ENCODE measurements around the gene CAVIN1. TPM values are rescaled to one million over a fixed set of nuclear protein-coding genes. Genes with fewer than 3 reads are reported as not detected.
A peak's percentile ranks its signal among the peaks of the same experiment; 100 is the strongest.
"Not testable (repeated sequence)": the region's sequence is repeated elsewhere in the genome, so short reads cannot be mapped to it uniquely, and the experiment has no call there.

CAVIN1 gene
- total RNA-seq, 1 experiment from 2014 or later, result 135 TPM

DNA sequence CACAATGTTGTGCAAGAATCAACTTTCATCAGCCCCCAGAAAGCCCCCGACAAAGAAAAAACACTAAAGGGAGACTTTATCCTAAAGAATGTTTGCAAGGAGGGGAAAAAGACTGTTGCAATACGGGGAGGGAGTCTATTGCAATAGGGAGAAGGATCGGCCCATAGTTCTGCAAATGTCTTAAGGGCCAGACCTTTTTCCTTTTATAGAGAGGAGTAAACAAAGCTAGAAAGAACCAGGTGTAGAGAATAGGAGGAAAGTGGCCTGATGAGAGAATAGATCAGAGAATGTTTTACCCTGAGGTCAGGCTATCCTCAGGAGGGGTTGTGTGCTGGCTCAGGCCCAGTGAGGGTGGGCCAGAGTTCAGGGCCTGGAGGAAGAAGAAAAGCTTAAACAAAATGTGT, 8.7 kb upstream of the CAVIN1 start:
- no peak for DNase-seq (ENCODE audit: low read depth)

DNA sequence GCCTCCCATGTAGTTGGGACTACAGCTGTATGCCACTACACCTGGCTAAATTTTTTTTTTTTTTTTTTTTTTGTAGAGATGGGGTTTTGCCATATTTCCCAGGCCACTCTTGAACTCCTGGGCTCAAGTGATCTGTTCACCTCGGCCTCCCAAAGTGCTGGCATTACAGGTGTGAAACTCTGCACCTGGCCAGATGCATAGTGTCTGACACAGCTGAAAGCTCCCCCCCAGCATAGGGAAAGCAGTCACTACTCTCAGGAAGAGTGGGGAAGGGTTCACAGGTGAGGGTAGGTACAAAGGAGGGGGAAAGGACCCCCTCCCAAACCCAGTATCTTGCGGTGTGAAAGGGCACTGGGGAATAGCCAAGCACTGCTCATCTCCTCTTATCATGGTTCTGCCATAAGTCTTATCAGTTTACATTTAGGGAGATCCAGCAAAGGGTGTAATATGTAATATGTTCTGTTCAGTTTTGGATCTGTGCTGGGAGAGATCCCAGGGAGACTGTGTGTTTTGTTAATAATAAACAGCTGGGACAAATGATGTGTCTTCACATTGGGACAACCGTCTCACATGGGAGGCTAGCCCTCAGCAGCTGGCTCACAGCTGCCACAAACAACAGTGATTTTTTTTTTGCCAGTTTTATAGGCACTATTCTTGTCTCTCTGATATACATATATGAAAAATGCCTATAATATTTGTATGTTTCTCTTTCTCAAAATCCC, 6.8 kb upstream of the CAVIN1 start:
- no peak for DNase-seq (ENCODE audit: low read depth)

- DNase-seq (ENCODE audit: low read depth), result peak; percentile 95
Measured at GRCh38 chr17:42428141-42428944, 5.3 kb upstream of the CAVIN1 start.

GRCh38 chr17:42424991-42425610, 2.0 kb upstream of the CAVIN1 start:
- peak; percentile 78 for DNase-seq (ENCODE audit: low read depth)

- no peak for DNase-seq (ENCODE audit: low read depth)
Measured at GRCh38 chr17:42423766-42424165, 710 bp upstream of the CAVIN1 start.

- no peak for DNase-seq (ENCODE audit: low read depth)
Measured at GRCh38 chr17:42422412-42422957, 571 bp downstream of the CAVIN1 start.

DNA sequence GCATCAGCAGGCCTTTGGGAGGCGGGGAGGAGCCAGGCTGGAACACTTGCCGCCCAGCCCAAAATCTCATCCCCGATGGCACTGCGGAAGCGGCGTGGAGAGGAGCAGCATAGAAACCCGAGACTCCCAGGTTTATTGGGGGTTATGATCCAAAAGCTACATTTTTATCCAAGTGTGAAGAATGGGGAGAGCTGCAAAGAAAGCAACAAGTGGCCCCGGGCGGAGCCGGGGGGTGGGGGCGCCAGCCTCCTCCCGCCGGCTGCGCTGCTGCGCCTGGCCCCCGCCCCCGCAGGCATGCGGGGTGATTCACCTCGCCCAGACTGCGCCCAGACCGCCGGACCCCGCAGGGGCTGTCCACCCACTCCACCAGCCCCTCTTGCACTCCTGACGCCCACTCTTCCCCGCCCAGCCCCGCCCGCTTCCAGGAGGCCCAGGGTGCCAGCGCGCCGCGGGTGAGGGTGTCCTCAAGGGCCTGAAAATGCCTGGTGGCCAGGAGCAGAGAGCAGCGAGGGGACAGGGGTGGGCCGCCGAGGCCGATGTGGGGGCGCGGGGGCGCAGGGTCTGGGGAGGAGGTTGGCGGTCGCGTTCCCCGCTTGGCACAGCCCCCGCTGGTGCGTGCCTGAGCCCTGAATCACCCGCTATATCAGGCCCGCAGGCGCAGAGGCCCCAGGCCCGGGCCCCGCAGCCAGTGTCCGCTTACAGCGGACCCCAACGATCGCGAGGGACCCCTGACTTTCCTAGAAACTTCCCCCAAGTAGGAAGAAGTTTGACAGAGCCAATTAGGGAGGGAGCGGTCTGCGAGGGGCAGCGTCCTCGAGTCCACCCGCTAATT, 1.3 kb downstream of the CAVIN1 start:
- DNase-seq (ENCODE audit: low read depth), result peak; percentile 84

- no peak for DNase-seq (ENCODE audit: low read depth)
Measured at GRCh38 chr17:42421136-42421506, 1.9 kb downstream of the CAVIN1 start.

- DNase-seq (ENCODE audit: low read depth), result not testable (repeated sequence)
Measured at GRCh38 chr17:42417981-42418380, 5.1 kb downstream of the CAVIN1 start.

DNA sequence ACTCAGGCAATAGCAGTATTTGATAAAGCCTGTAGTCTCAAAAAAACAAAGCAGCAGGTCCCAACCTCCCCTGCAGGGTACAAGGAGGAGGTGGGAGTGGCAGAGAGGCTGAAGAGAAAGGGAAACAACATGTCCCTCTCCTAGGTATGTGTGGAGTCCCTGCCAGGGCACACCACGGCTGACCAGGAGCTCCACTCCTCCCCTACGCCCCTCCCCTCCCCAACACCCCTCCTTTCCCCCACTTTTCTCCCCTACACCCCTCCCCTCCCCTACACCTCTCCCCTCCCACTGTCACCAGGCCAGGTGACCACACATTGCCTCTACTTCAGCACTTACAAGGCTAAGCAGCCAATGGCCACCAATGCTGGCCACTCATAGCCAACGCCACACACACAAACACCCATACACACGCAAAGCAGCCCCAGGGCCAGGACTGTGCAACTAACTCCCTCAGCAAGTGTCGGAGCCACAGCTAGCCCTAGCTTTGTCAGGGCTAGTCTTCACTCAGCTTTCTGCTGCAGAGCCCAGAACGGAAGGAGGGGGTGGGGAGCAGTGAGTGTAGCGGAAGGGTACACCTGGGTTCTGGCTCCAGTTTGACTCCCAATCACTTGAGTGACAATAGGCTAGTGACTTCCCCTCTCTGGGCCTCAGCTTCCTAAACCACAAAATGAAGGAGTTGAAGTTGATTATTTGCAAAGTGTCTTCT, 8.2 kb downstream of the CAVIN1 start:
- DNase-seq (ENCODE audit: low read depth), result no peak

DNA sequence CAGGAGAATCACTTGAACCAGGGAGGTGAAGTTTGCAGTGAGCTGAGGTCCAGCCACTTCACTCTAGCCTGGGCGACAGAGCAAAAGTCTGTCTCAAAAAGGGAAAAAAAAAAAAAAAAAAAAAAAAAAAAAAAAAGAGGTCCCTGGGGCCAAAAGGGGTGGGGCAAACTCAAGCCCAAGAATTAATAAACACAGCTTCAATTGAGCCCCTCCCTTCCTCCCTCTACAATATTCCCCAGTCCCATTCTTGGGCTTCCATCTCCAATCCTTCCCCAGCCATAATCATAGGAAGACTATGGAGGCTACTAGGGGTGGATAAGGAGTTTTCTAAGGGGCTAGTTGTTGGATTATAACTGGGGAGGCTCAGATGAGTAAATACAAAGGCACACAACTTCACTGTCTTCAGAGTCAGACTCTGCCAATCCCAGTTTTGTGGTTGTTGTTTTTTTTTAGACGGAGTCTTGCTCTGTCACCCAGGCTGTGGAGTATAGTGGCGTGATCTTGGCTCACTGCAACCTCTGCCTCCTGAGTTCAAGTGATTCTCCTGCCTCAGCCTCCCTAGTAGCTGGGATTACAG, 9.5 kb downstream of the CAVIN1 start:
- DNase-seq (ENCODE audit: low read depth), result no peak

DNA sequence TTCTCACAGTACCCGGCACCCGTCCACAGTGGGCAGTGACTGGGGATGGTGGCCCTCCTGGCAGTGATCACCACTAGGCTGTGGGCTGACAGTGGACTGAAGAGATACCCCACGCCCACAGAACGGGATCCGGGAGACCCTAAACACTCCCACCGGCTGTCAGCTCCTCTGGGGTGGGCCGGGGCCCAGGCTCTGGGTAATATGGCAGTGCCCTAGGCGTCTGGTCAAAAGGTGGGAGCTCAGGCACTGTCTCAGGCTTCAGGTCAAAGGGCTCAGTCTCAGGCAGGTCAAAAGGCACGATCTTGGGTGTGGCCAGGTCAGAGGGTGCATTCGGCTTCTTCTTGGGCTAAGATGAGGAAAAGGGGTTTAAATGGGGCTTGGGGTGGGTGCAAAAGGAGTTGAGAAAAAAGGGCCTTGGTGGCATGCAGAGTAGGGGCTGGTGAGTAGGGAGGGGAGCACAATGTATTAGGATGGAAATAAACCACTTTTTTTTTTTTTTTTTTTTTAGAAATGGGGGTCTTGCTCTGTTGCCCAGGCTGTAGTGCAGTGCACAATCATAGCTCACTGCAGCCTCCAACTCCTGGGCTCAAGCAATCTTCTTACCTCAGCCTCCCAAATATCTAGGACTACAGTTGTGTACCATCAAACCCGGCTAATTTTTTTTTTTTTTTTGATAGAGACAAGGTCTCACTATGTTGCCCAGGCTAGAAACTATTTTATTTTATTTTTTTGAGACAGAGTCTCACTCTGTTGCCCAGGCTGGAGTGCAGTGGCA, 11.0 kb downstream of the CAVIN1 start:
- DNase-seq (ENCODE audit: low read depth), result no peak

DNA sequence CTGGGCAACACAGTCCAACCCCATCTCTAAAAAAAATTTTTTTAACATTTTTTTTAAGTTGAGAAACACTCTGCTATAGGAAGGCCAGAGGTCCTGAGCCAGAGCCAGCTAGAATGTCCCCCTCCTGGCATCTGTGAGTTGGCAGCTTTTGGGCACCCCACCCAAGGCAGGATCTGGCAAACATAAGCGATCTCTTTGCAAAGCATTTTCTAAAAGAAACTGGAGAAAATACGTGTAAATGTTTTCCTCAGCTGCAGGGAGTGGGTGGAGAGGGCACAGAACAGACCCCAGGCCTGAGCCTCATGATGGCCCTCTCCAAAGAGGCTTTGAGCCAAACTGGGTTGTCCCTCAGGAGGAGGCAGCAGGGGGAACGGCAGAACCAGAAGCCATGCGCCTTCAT, 11.7 kb downstream of the CAVIN1 start:
- no peak for DNase-seq (ENCODE audit: low read depth)

DNA sequence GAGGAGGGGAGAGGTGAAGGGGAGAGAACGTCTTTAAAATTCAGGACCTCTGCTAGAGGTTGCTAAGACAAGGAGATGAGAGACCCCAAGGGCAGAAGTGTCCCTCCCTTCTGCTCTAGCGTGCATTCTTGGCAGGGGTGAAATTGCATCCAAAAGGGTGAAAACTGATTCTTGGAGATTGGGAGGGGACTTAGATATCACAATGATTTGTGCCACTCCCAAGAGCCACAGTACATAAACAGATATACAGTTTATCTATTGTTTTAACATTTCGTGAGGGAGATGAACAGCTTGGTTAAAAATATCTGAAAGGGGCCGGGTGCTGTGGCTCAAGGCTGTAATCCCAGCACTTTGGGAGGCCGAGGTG, 12.8 kb downstream of the CAVIN1 start:
- DNase-seq (ENCODE audit: low read depth), result no peak

DNA sequence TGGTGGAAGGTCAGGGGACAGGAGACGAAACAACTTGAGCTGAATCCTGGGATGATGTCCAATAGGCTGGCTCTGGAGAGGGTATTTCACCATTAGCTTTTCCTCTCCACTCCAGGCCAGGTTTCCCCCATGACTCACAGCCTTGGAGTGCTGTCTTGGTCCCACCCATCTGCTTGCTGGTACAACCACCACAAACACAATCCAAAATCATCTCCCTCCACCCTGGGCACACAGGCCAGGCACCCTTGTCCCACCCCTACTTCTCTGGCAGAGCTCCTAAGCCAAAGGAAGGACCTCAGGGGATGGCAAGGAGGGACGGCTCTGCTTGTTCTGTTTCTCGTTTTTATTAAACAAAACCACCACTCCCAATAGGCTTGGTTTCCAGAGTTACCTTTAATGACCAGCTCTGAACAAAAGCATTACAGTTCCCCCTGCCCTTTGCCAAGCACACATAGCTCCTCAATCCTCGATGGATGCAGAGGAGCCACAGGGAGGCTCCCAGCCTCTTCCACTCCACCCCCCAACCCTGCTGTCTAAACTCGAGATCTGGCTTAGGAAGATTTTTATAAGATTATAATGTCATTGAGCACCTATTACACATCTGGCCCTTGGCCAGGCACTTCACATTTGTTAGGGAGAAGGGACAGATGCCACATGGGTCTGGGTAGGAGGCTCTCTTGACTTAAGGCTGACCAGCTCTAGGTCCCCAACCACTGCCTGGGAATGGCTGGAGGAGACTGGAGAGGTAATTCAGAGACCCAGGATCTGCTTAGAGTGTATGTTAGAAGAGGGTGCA, 13.3 kb downstream of the CAVIN1 start:
- peak; percentile 92 for DNase-seq (ENCODE audit: low read depth)

DNA sequence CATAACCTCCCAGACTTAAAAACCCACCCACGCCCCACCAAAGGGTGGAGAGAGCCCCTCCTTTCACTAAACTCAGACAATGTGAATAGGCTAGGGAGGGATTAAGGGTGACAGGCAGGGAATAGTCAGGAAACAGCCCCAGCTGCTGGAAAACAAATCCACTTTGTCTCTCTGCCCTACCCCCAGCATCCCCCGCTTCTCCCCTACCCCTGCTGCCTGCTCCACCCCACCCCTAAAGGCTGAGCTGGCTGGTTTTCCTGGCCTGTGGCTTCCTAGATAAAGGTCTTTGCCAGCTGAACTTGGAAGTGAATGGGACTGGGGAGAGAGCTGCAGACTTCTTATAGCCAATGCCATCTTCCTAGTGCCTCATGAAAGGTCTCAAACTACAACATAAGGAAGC, 15.0 kb downstream of the CAVIN1 start:
- peak; percentile 52 for DNase-seq (ENCODE audit: low read depth)

GRCh38 chr17:42407289-42407836, 15.7 kb downstream of the CAVIN1 start:
- DNase-seq (ENCODE audit: low read depth), result peak; percentile 28

GRCh38 chr17:42406615-42407288, 16.3 kb downstream of the CAVIN1 start:
- no peak for DNase-seq (ENCODE audit: low read depth)
